Prostate gland (tissue), 2 donors: ENCODE measurements around the gene CARNS1. TPM values are rescaled to one million over a fixed set of nuclear protein-coding genes. Genes with fewer than 3 reads are reported as not detected.

Experiments used
- DNase-seq: peaks from one replicate; pipeline ENCODE4 v3.0.0-alpha.2; 2019; ENCODE audit warnings: low spot score
- H3K27ac ChIP-seq, 2 donors: fragments of 200-600 bp; sonication (generic); 2 replicates each; pipeline ENCODE4 v1.5.1; 2017 to 2019
- H3K27me3 ChIP-seq: fragments of 200-600 bp; sonication (generic); replicated peaks from 2 replicates; pipeline ENCODE4 v1.5.1; 2019; ENCODE audit not compliant: insufficient read depth
- H3K36me3 ChIP-seq, 2 donors: fragments of 200-600 bp; sonication (generic); 1 replicate in 1 of 2; 2 replicates in 1 of 2; pipeline versions ENCODE4 v1.5.1 to v1.8.1; 2017 to 2019
- H3K4me1 ChIP-seq: fragments of 200-600 bp; sonication (generic); replicated peaks from 2 replicates; pipeline ENCODE4 v1.5.1; 2019
- H3K4me3 ChIP-seq, 2 donors: fragments of 200-600 bp; sonication (generic); 2 replicates each; pipeline ENCODE4 v1.5.1; 2017 to 2019
- H3K9me3 ChIP-seq: fragments of 200-600 bp; sonication (generic); 2 replicates; pipeline ENCODE4 v1.5.1; 2017
- POLR2A ChIP-seq: fragments of 450-650 bp; IDR thresholded peaks from one replicate; pipeline ENCODE4 v1.6.1; 2016; ENCODE audit warnings: antibody characterized with exemption, mild to moderate bottlenecking
- POLR2AphosphoS5 ChIP-seq: sonication (generic); formaldehyde crosslinking; IDR thresholded peaks from one replicate; pipeline ENCODE4 v1.6.1; 2017; ENCODE audit warnings: antibody characterized with exemption
- WGBS: methylation state at CpG from one replicate; pipeline ENCODE4 v1.1.5; 2018; 5-methylcytosine and 5-hydroxymethylcytosine counted together
- intact Hi-C: fragments of 100-400 bp; cut with DNase I; formaldehyde crosslinking; loops from one replicate; pipeline ENCODE4 v1.14.2; 2022
- total RNA-seq, 2 donors: library from RNA; depleted of rRNA; stranded (reverse); fragments of >200 nt; gene quantifications; one replicate each; pipeline ENCODE4 v1.1.0, GENCODE V29; 2016
- TF ChIP-seq, protein P1 (sequence below), 4 experiments: fragments of 200-600 bp in 2 of 4; fragments of 450-650 bp in 2 of 4; sonication (generic) in 2 of 4; IDR thresholded peaks; 1 replicate in 3 of 4; 2 replicates in 1 of 4; pipeline ENCODE4 v1.5.1; 2016 to 2019; ENCODE audit warnings: antibody characterized with exemption in 4 of 4, mild to moderate bottlenecking in 2 of 4, moderate library complexity in 2 of 4

The CARNS1 gene, protein sequence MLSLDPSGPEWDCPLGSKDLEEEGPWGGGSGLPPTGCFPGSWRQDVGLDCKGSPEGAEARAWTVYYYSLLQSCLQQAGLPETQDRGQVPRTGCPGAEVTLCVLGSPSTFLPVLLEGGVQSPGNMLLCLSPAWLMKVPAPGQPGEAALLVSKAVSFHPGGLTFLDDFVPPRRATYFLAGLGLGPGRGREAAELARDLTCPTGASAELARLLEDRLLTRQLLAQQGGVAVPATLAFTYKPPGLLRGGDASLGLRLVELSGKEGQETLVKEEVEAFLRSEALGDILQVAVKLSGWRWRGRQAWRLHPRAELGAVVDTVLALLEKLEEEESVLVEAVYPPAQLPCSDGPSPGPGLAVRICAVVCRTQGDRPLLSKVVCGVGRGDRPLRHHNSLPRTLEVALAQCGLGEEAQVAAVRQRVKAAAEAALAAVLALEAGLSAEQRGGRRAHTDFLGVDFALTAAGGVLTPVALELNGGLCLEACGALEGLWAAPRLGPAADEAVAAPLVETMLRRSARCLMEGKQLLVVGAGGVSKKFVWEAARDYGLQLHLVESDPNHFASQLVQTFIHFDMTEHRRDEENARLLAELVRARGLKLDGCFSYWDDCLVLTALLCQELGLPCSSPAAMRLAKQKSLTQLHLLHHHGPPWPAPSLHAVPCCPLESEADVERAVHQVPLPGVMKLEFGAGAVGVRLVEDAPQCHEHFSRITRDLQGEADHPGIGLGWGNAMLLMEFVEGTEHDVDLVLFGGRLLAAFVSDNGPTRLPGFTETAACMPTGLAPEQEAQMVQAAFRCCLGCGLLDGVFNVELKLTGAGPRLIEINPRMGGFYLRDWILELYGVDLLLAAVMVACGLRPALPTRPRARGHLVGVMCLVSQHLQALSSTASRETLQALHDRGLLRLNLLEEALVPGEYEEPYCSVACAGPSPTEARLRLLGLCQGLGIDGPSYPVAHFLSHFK
- 1 to 10 TPM in 1 of 2 donors, under 1 TPM in 1; 0.91 to 1.0 TPM for total RNA-seq

DNA sequence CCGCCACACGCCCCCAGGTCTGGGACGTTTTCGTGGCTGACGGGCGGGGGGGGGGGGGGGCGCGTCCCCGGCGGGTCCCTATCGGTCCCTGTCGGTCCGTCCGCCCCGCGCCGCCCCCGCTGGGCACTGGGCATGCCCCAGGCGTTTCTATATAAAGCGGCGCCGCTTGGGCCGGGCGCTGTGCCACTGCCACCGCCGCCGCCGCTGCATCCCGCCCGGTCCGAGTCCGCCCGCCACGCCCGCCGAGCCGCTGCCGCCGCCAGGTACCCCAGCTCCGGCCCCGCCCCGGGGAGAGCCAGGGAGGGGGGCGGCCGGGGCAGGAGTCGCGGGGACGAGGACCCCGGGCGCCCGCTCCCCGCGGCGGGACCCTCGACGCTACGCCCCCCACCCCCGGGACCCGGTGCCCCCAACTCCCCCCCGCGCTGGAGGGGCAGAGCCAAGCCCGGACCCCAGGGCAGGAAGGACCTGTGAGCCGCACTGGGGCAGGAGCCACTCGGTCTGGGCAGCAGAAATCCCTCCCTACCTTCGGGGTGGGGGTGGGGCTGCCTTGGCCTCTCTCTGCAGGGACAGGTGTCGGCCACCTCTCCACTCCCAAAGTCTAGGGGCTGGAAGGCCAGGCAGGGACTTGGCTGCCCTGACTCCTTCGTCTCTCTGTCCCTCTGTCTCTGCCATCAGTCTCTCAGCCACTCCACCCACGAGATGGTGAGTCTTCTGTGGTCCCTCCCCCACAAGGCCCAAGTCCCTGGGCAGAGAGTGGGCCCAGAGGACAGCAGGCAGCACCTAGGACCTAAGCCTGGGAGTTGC, at the start of gene CARNS1:
TSS of gene CARNS1 (plus strand) at position 178 of the 804 bp plus-strand sequence. CDS start at position 700, 522 bp downstream.
- DNase-seq, result no peak
- Histone ChIP-seq H3K9me3 (no peaks in the 10 kb centered on the region), H3K4me3 (peak within 1 kb of the TSS; percentile 18 to 30), H3K27ac (no peak within 1 kb of the TSS), H3K27me3 (no peaks in the 10 kb centered on the region), H3K4me1 (peaks cover 11% of the 10 kb centered on the region), H3K36me3 (no peaks in the 10 kb centered on the region)
- 4% methylated on average over 26 of the region's 67 CpGs for WGBS
- TF ChIP-seq, protein P1, sequence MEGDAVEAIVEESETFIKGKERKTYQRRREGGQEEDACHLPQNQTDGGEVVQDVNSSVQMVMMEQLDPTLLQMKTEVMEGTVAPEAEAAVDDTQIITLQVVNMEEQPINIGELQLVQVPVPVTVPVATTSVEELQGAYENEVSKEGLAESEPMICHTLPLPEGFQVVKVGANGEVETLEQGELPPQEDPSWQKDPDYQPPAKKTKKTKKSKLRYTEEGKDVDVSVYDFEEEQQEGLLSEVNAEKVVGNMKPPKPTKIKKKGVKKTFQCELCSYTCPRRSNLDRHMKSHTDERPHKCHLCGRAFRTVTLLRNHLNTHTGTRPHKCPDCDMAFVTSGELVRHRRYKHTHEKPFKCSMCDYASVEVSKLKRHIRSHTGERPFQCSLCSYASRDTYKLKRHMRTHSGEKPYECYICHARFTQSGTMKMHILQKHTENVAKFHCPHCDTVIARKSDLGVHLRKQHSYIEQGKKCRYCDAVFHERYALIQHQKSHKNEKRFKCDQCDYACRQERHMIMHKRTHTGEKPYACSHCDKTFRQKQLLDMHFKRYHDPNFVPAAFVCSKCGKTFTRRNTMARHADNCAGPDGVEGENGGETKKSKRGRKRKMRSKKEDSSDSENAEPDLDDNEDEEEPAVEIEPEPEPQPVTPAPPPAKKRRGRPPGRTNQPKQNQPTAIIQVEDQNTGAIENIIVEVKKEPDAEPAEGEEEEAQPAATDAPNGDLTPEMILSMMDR (IDR thresholded peaks at IDR 0.05), result no peak
- TF ChIP-seq POLR2A (no peak), POLR2AphosphoS5 (no peak)
- intact Hi-C loops, result no loop called here

DNA sequence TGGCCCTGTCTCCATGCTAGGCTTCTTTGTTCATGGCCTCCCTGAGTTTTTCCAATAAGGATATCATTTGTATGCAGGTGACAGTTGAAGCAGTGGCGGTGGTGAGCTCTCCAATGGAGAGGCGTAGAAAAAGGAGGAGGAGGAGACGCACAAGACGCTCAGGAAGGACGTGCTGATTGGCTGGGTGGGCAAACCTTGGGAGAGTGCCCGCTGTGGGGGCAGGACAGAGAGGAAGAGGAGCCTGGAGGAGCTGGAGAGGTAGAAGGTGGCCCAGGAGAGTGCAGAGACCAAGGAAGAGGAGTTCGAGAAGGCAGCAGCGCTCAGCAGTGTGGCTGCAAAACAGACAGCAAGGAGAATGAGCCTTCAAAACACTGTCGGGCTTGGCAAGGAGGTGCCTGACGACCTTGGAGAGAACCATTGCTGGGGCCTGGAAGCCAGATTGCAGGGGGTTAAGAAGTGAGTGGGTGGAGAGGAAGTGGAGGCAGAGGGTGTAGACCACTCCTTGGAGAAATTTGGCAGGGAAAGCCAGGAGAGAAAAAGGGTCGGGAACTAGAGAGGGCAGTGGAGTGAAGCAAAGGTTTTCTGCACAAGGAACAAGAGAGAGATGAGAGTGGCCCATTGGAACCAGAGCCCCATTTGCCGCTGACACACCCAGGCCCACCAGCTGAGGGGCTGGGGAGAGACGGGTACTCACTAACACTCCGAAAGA, 49.6 kb upstream of the CARNS1 start:
- no peak overlapping the region for H3K4me3 ChIP-seq
- H3K4me1 ChIP-seq, result peaks cover 16% of the 10 kb centered on the region
- no peak for DNase-seq

DNA sequence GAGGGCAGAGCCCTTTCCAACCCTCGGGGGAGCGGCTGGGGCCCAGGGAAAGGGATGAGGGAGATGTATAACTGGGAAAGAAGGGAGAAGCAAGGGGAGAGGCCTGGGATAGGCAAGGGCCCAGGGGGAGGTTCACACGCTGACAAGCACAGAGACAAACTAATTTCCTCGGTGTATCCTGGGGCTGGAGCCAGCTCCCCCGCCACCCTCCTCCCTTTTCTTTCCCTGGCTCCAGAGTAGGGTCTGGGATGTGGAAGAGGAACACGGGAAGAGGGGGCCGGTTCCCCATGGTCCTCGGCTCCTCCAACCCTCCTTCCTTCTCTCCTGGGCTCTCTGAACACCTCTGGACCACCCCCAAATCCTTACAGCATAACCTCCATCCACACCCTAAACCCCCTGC, 48.9 kb upstream of the CARNS1 start:
- H3K4me3 ChIP-seq, result no peak overlapping the region
- TF ChIP-seq POLR2AphosphoS5 (no peak), POLR2A (no peak)
- TF ChIP-seq, protein P1 (IDR thresholded peaks at IDR 0.05), result no peak
- no peaks in the 10 kb centered on the region for H3K36me3 ChIP-seq
- DNase-seq, result no peak
- H3K9me3 ChIP-seq, result no peaks in the 10 kb centered on the region
- intact Hi-C loops, result no loop called here
- peaks cover 18% of the 10 kb centered on the region for H3K4me1 ChIP-seq
- peak overlapping the region; percentile 27 to 32 for H3K27ac ChIP-seq
- no peaks in the 10 kb centered on the region for H3K27me3 ChIP-seq
- 16% methylated on average over 8 of the region's 8 CpGs for whole genome bisulfite sequencing

More for the DNA sequence above, 49.6 kb upstream of the CARNS1 start:
- Histone ChIP-seq H3K27ac (peak overlapping the region in 1 of 2 donors; percentile 32), H3K9me3 (no peaks in the 10 kb centered on the region), H3K36me3 (no peaks in the 10 kb centered on the region), H3K27me3 (no peaks in the 10 kb centered on the region)
- TF ChIP-seq, protein P1 (IDR thresholded peaks at IDR 0.05), result no peak
- TF ChIP-seq POLR2AphosphoS5 (no peak), POLR2A (no peak)
- intact Hi-C loops, result no loop called here
- WGBS, result 49% methylated on average over 14 of the region's 14 CpGs
